HepG2 (cell line): Measurements from ENCODE around the gene HSPA1L. TPM values are rescaled to one million over a fixed set of nuclear protein-coding genes. Genes with fewer than 3 reads are reported as not detected.

Experiments
- FOXA1 ChIP-seq, 2 experiments: fragments of 450-650 bp in 1 of 2; sonication (generic) in 1 of 2; formaldehyde crosslinking in 1 of 2; IDR thresholded peaks; 2 replicates each; pipeline versions ENCODE4 v1.4.0 to v1.6.1; 2016 to 2020; ENCODE audit warnings: missing genetic modification reagents in 1 of 2
- RBAK ChIP-seq: sonication (generic); formaldehyde crosslinking; IDR thresholded peaks from 2 replicates; pipeline ENCODE4 v1.5.1; 2020; ENCODE audit warnings: mild to moderate bottlenecking, missing genetic modification reagents
- SP4 ChIP-seq: sonication (generic); formaldehyde crosslinking; IDR thresholded peaks from 2 replicates; pipeline ENCODE4 v1.8.1; 2023; ENCODE audit warnings: mild to moderate bottlenecking, missing genetic modification reagents
- ZKSCAN8 ChIP-seq: IDR thresholded peaks from 2 replicates; pipeline ENCODE4 v1.6.1; 2016; ENCODE audit warnings: borderline replicate concordance, missing genetic modification reagents, missing compliant biosample characterization
- ZNF629 ChIP-seq: sonication (generic); formaldehyde crosslinking; conservative IDR thresholded peaks from 2 replicates; pipeline ENCODE4 v1.5.0; 2020; ENCODE audit warnings: missing genetic modification reagents
- ZNF670 ChIP-seq: sonication (generic); formaldehyde crosslinking; IDR thresholded peaks from 2 replicates; pipeline ENCODE4 v1.8.0; 2022; ENCODE audit warnings: mild to moderate bottlenecking, missing genetic modification reagents, borderline replicate concordance
- ZZZ3 ChIP-seq: sonication (generic); formaldehyde crosslinking; IDR thresholded peaks from 2 replicates; pipeline ENCODE4 v1.4.0; 2020; ENCODE audit warnings: missing genetic modification reagents, mild to moderate bottlenecking, borderline replicate concordance
- polyA plus RNA-seq, 8 experiments: library from polyadenylated mRNA; depleted of rRNA in 3 of 8; stranded (reverse) in 7 of 8; unstranded in 1 of 8; fragments of >200 nt; fragmentation: Illumina TruSeq in 4 of 8; extraction: Trizol in 4 of 8; gene quantifications; 2 replicates each; pipeline versions ENCODE4 v1.2.1 to v1.2.3, GENCODE V29; 2011 to 2016; ENCODE audit warnings: low read depth in 4 of 8, missing spikeins in 1 of 8, mixed read lengths in 1 of 8; ENCODE audit not compliant: insufficient read depth in 1 of 8
- total RNA-seq, 5 experiments: library from RNA; depleted of rRNA; stranded (reverse); fragments of >200 nt; fragmentation: Illumina TruSeq; extraction: Trizol; gene quantifications; 2 replicates each; pipeline ENCODE4 v1.2.3, GENCODE V29; 2016; ENCODE audit warnings: low read depth in 1 of 5
- TF ChIP-seq, protein P1 (sequence below): sonication (generic); formaldehyde crosslinking; IDR thresholded peaks from 2 replicates; pipeline ENCODE4 v1.8.0; 2022; ENCODE audit warnings: missing genetic modification reagents, mild to moderate bottlenecking, borderline replicate concordance
- TF ChIP-seq, protein P2 (sequence below), 2 experiments: sonication (generic) in 1 of 2; formaldehyde crosslinking in 1 of 2; IDR thresholded peaks; 2 replicates each; pipeline versions ENCODE4 v1.4.0 to v1.6.1; 2016 to 2020; ENCODE audit warnings: borderline replicate concordance in 1 of 2, low read depth in 1 of 2, mild to moderate bottlenecking in 1 of 2, missing genetic modification reagents in 1 of 2
- TF ChIP-seq, protein P3 (sequence below): sonication (generic); formaldehyde crosslinking; conservative IDR thresholded peaks from 2 replicates; pipeline ENCODE4 v1.5.0; 2020; ENCODE audit warnings: missing genetic modification reagents
- TF ChIP-seq, protein P4 (sequence below): sonication (generic); formaldehyde crosslinking; IDR thresholded peaks from 2 replicates; pipeline ENCODE4 v1.9.0; 2022; ENCODE audit warnings: missing genetic modification reagents, mild to moderate bottlenecking, borderline replicate concordance
- TF ChIP-seq, protein P5 (sequence below): sonication (generic); formaldehyde crosslinking; IDR thresholded peaks from 2 replicates; pipeline ENCODE4 v1.4.0; 2020; ENCODE audit warnings: missing genetic modification reagents
- TF ChIP-seq, protein P6 (sequence below): sonication (generic); formaldehyde crosslinking; IDR thresholded peaks from 2 replicates; pipeline ENCODE4 v1.5.1; 2020; ENCODE audit warnings: mild to moderate bottlenecking, moderate library complexity, missing genetic modification reagents
- TF ChIP-seq, protein P7 (sequence below): IDR thresholded peaks from 2 replicates; pipeline ENCODE4 v1.6.1; 2016; ENCODE audit warnings: low read depth, control low read depth

Gene HSPA1L
- total and polyA plus RNA-seq, 2 of the 13 experiments (the other 11 are each of a cell fraction or from before 2014, with no cell fraction given): 0.55 to 1.0 TPM

DNA sequence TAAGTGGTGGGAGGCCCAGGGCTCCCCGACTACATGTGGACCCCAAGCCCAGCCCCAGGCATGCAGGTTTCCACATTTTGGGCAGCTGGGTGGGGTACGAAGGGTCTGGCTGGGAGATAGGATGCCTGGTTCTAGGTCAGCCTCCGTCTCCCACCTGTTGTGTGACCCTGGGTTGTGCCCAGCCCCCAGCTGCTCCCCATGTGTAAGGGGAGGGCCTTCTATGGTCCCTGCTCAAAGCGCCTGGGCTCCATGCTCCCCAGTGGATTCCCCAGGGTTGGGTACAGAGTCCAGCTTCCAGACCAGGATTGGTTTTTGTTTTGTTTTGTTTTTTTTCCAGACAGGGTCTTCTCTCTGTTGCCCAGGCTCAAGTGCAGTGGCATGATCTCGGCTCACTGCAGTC, 36.9 kb downstream of the HSPA1L start (continued):
- no peak for TF ChIP-seq FOXA1 (IDR thresholded peaks at IDR 0.05)
- no peak for TF ChIP-seq FOXA1 (CRISPR knock-in tag; IDR thresholded peaks at IDR 0.05)
- TF ChIP-seq, protein P1, sequence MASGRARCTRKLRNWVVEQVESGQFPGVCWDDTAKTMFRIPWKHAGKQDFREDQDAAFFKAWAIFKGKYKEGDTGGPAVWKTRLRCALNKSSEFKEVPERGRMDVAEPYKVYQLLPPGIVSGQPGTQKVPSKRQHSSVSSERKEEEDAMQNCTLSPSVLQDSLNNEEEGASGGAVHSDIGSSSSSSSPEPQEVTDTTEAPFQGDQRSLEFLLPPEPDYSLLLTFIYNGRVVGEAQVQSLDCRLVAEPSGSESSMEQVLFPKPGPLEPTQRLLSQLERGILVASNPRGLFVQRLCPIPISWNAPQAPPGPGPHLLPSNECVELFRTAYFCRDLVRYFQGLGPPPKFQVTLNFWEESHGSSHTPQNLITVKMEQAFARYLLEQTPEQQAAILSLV (CRISPR knock-in tag): no peak; the same call in 1 of the 2 replicates
- TF ChIP-seq, protein P2, sequence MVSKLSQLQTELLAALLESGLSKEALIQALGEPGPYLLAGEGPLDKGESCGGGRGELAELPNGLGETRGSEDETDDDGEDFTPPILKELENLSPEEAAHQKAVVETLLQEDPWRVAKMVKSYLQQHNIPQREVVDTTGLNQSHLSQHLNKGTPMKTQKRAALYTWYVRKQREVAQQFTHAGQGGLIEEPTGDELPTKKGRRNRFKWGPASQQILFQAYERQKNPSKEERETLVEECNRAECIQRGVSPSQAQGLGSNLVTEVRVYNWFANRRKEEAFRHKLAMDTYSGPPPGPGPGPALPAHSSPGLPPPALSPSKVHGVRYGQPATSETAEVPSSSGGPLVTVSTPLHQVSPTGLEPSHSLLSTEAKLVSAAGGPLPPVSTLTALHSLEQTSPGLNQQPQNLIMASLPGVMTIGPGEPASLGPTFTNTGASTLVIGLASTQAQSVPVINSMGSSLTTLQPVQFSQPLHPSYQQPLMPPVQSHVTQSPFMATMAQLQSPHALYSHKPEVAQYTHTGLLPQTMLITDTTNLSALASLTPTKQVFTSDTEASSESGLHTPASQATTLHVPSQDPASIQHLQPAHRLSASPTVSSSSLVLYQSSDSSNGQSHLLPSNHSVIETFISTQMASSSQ (IDR thresholded peaks at IDR 0.05; ENCODE audit: low read depth): no peak
- TF ChIP-seq, protein P2 (CRISPR knock-in tag; IDR thresholded peaks at IDR 0.05; ENCODE audit: borderline replicate concordance): no peak
- TF ChIP-seq, protein P3, sequence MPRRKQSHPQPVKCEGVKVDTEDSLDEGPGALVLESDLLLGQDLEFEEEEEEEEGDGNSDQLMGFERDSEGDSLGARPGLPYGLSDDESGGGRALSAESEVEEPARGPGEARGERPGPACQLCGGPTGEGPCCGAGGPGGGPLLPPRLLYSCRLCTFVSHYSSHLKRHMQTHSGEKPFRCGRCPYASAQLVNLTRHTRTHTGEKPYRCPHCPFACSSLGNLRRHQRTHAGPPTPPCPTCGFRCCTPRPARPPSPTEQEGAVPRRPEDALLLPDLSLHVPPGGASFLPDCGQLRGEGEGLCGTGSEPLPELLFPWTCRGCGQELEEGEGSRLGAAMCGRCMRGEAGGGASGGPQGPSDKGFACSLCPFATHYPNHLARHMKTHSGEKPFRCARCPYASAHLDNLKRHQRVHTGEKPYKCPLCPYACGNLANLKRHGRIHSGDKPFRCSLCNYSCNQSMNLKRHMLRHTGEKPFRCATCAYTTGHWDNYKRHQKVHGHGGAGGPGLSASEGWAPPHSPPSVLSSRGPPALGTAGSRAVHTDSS (CRISPR knock-in tag): no peak
- TF ChIP-seq, protein P4, sequence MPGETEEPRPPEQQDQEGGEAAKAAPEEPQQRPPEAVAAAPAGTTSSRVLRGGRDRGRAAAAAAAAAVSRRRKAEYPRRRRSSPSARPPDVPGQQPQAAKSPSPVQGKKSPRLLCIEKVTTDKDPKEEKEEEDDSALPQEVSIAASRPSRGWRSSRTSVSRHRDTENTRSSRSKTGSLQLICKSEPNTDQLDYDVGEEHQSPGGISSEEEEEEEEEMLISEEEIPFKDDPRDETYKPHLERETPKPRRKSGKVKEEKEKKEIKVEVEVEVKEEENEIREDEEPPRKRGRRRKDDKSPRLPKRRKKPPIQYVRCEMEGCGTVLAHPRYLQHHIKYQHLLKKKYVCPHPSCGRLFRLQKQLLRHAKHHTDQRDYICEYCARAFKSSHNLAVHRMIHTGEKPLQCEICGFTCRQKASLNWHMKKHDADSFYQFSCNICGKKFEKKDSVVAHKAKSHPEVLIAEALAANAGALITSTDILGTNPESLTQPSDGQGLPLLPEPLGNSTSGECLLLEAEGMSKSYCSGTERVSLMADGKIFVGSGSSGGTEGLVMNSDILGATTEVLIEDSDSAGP: no peak
- TF ChIP-seq, protein P5, sequence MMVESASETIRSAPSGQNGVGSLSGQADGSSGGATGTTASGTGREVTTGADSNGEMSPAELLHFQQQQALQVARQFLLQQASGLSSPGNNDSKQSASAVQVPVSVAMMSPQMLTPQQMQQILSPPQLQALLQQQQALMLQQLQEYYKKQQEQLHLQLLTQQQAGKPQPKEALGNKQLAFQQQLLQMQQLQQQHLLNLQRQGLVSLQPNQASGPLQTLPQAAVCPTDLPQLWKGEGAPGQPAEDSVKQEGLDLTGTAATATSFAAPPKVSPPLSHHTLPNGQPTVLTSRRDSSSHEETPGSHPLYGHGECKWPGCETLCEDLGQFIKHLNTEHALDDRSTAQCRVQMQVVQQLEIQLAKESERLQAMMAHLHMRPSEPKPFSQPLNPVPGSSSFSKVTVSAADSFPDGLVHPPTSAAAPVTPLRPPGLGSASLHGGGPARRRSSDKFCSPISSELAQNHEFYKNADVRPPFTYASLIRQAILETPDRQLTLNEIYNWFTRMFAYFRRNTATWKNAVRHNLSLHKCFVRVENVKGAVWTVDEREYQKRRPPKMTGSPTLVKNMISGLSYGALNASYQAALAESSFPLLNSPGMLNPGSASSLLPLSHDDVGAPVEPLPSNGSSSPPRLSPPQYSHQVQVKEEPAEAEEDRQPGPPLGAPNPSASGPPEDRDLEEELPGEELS: no peak
- TF ChIP-seq ZZZ3 (CRISPR knock-in tag): no peak
- TF ChIP-seq, protein P6, sequence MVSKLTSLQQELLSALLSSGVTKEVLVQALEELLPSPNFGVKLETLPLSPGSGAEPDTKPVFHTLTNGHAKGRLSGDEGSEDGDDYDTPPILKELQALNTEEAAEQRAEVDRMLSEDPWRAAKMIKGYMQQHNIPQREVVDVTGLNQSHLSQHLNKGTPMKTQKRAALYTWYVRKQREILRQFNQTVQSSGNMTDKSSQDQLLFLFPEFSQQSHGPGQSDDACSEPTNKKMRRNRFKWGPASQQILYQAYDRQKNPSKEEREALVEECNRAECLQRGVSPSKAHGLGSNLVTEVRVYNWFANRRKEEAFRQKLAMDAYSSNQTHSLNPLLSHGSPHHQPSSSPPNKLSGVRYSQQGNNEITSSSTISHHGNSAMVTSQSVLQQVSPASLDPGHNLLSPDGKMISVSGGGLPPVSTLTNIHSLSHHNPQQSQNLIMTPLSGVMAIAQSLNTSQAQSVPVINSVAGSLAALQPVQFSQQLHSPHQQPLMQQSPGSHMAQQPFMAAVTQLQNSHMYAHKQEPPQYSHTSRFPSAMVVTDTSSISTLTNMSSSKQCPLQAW (CRISPR knock-in tag): 0 out of 2 replicates have a peak, but pooled peaks have one; percentile 26
- TF ChIP-seq, protein P7, sequence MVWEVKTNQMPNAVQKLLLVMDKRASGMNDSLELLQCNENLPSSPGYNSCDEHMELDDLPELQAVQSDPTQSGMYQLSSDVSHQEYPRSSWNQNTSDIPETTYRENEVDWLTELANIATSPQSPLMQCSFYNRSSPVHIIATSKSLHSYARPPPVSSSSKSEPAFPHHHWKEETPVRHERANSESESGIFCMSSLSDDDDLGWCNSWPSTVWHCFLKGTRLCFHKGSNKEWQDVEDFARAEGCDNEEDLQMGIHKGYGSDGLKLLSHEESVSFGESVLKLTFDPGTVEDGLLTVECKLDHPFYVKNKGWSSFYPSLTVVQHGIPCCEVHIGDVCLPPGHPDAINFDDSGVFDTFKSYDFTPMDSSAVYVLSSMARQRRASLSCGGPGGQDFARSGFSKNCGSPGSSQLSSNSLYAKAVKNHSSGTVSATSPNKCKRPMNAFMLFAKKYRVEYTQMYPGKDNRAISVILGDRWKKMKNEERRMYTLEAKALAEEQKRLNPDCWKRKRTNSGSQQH: 0 out of 2 replicates have a peak, but pooled peaks have one; percentile 76
- no peak for TF ChIP-seq SP4 (CRISPR knock-in tag)
- TF ChIP-seq RBAK (CRISPR knock-in tag): no peak
- TF ChIP-seq ZKSCAN8 (CRISPR knock-in tag): no peak
- TF ChIP-seq ZNF670: no peak
- TF ChIP-seq ZNF629 (CRISPR knock-in tag): no peak; the same call in 1 of the 2 replicates
